Fibroblast of lung (primary cell): ENCODE results near the gene ATXN7L2.

Source experiments
- EZH2 ChIP-seq: IDR thresholded peaks from 2 replicates; pipeline ENCODE4 v1.5.1; 2012; ENCODE audit warnings: low read length, control low read depth, mild to moderate bottlenecking; ENCODE audit errors: missing control alignments
- TF ChIP-seq, protein P1 (sequence below), 2 donors: IDR thresholded peaks in 1 of 2; conservative IDR thresholded peaks in 1 of 2; 1 replicate in 1 of 2; 2 replicates in 1 of 2; pipeline ENCODE4 v1.5.1; 2011 to 2012; ENCODE audit warnings: low read length in 2 of 2, control low read depth in 1 of 2, inconsistent platforms in 1 of 2, low read depth in 1 of 2, mild to moderate bottlenecking in 1 of 2

GRCh38 chr1:109476825-109477224 lies 6.9 kb upstream of the ATXN7L2 start:
- TF ChIP-seq, protein P1, sequence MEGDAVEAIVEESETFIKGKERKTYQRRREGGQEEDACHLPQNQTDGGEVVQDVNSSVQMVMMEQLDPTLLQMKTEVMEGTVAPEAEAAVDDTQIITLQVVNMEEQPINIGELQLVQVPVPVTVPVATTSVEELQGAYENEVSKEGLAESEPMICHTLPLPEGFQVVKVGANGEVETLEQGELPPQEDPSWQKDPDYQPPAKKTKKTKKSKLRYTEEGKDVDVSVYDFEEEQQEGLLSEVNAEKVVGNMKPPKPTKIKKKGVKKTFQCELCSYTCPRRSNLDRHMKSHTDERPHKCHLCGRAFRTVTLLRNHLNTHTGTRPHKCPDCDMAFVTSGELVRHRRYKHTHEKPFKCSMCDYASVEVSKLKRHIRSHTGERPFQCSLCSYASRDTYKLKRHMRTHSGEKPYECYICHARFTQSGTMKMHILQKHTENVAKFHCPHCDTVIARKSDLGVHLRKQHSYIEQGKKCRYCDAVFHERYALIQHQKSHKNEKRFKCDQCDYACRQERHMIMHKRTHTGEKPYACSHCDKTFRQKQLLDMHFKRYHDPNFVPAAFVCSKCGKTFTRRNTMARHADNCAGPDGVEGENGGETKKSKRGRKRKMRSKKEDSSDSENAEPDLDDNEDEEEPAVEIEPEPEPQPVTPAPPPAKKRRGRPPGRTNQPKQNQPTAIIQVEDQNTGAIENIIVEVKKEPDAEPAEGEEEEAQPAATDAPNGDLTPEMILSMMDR (conservative IDR thresholded peaks at IDR 0.05 in 1 of 2, IDR thresholded peaks at IDR 0.05 in 1 of 2; ENCODE audit: low read depth in 1 of 2, low read length in 2 of 2) = no peak
- TF ChIP-seq EZH2 = no peak
